Smooth muscle cell (in vitro differentiated cells): ENCODE results near the gene TM4SF18. TPM values are rescaled to one million over a fixed set of nuclear protein-coding genes. Genes with fewer than 3 reads are reported as not detected.

Source experiments
- DNase-seq: peaks from one replicate; lab custom pipeline; 2025; ENCODE audit not compliant: unreplicated experiment; lab: John Stamatoyannopoulos, UW
- H2AFZ ChIP-seq: fragments of 200-600 bp; sonication (generic); 2 replicates; pipeline ENCODE4 v1.6.0; 2016; ENCODE audit warnings: antibody characterized with exemption, low read depth, mild to moderate bottlenecking
- H3F3A ChIP-seq: fragments of 200-600 bp; sonication (generic); 2 replicates; pipeline ENCODE4 v1.6.0; 2017; ENCODE audit warnings: antibody characterized with exemption, low read depth
- H3K27ac ChIP-seq: fragments of 200-600 bp; sonication (generic); 2 replicates; pipeline ENCODE4 v1.5.1; 2016; ENCODE audit warnings: low read depth, mild to moderate bottlenecking
- H3K27me3 ChIP-seq: fragments of 200-600 bp; sonication (generic); 2 replicates; pipeline ENCODE4 v1.6.1; 2016; ENCODE audit warnings: low read depth, mild to moderate bottlenecking
- H3K36me3 ChIP-seq: fragments of 200-600 bp; sonication (generic); 2 replicates; pipeline ENCODE4 v1.5.1; 2016; ENCODE audit warnings: low read depth
- H3K4me1 ChIP-seq: fragments of 200-600 bp; sonication (generic); 2 replicates; pipeline ENCODE4 v1.5.1; 2016; ENCODE audit warnings: low read depth
- H3K4me2 ChIP-seq: fragments of 200-600 bp; sonication (generic); 2 replicates; pipeline ENCODE4 v1.6.0; 2016; ENCODE audit warnings: mild to moderate bottlenecking
- H3K4me3 ChIP-seq: fragments of 200-600 bp; sonication (generic); 2 replicates; pipeline ENCODE4 v1.5.1; 2016; ENCODE audit warnings: mild to moderate bottlenecking
- H3K79me2 ChIP-seq: fragments of 200-600 bp; sonication (generic); 2 replicates; pipeline ENCODE4 v1.6.0; 2016; ENCODE audit warnings: low read depth, mild to moderate bottlenecking
- H3K9ac ChIP-seq: fragments of 200-600 bp; sonication (generic); 2 replicates; pipeline ENCODE4 v1.6.0; 2016; ENCODE audit warnings: low read depth
- H3K9me3 ChIP-seq: fragments of 200-600 bp; sonication (generic); replicated peaks from 2 replicates; pipeline ENCODE4 v1.5.1; 2016; ENCODE audit warnings: low read depth
- H4K20me1 ChIP-seq: fragments of 200-600 bp; sonication (generic); 2 replicates; pipeline ENCODE4 v1.6.0; 2016; ENCODE audit warnings: low read depth
- CTCF ChIP-seq: fragments of 200-600 bp; sonication (generic); IDR thresholded peaks from 2 replicates; pipeline ENCODE4 v1.5.1; 2017; ENCODE audit warnings: borderline replicate concordance, mild to moderate bottlenecking, antibody characterized with exemption; ENCODE audit not compliant: insufficient read depth, poor library complexity, severe bottlenecking
- WGBS: methylation state at CpG from one replicate; pipeline ENCODE4 v1.1.7; 2016; ENCODE audit warnings: low lambda C conversion rate; 5-methylcytosine and 5-hydroxymethylcytosine counted together
- polyA plus RNA-seq: library from polyadenylated mRNA; unstranded; fragments of >200 nt; fragmentation: Nextera tagmentation; extraction: Ambion mirVana; gene quantifications from 2 replicates; pipeline ENCODE4 v1.2.1, GENCODE V29; 2016
- total RNA-seq: library from RNA; depleted of rRNA; stranded (reverse); fragments of >200 nt; gene quantifications from 2 replicates; pipeline ENCODE4 v1.2.3, GENCODE V29; 2014

The TM4SF18 gene
- total and polyA plus RNA-seq, 2 experiments from 2014 or later: 0.37 to 0.40 TPM

- TF ChIP-seq CTCF: no peak
- no peaks in the 10 kb centered on the region for H3K79me2 ChIP-seq
- H4K20me1 ChIP-seq: no peaks in the 10 kb centered on the region
- no peaks in the 10 kb centered on the region for H3F3A ChIP-seq
- no peak overlapping the region for H3K4me3 ChIP-seq
- H3K36me3 ChIP-seq: no peaks in the 10 kb centered on the region
- H3K27me3 ChIP-seq: no peaks in the 10 kb centered on the region
- H3K9ac ChIP-seq: no peak overlapping the region
- no peaks in the 10 kb centered on the region for H3K9me3 ChIP-seq
- no peak overlapping the region for H2AFZ ChIP-seq
- no peak overlapping the region for H3K4me2 ChIP-seq
- no peak for DNase-seq
- H3K4me1 ChIP-seq: peaks cover 2% of the 10 kb centered on the region
- no peak overlapping the region for H3K27ac ChIP-seq
- WGBS: 96% methylated on average over 1 of the region's 1 CpG
Measured at GRCh38 chr3:149282322-149282721, 51.1 kb downstream of the TM4SF18 start.

GRCh38 chr3:149280671-149281349, 52.6 kb downstream of the TM4SF18 start:
- 82% methylated on average over 2 of the region's 2 CpGs for WGBS
- no peaks in the 10 kb centered on the region for H4K20me1 ChIP-seq
- no peak overlapping the region for H3K4me3 ChIP-seq
- peaks cover 7% of the 10 kb centered on the region for H3K4me1 ChIP-seq
- H3K79me2 ChIP-seq: no peaks in the 10 kb centered on the region
- no peaks in the 10 kb centered on the region for H3F3A ChIP-seq
- no peak overlapping the region for H2AFZ ChIP-seq
- no peak for TF ChIP-seq CTCF
- no peak overlapping the region for H3K4me2 ChIP-seq
- no peak overlapping the region for H3K27ac ChIP-seq
- H3K36me3 ChIP-seq: no peaks in the 10 kb centered on the region
- no peak overlapping the region for H3K9ac ChIP-seq
- H3K9me3 ChIP-seq: no peaks in the 10 kb centered on the region
- DNase-seq: no peak
- no peaks in the 10 kb centered on the region for H3K27me3 ChIP-seq

GRCh38 chr3:149278911-149279310, 54.5 kb downstream of the TM4SF18 start:
- DNase-seq: no peak
- Histone ChIP-seq H3K4me2 (no peak overlapping the region), H2AFZ (peak overlapping the region; percentile 37), H3K27me3 (no peaks in the 10 kb centered on the region), H3K27ac (no peak overlapping the region), H3K9me3 (no peaks in the 10 kb centered on the region), H3K36me3 (no peaks in the 10 kb centered on the region), H3K79me2 (no peaks in the 10 kb centered on the region), H3F3A (no peaks in the 10 kb centered on the region), H3K9ac (no peak overlapping the region), H4K20me1 (no peaks in the 10 kb centered on the region), H3K4me3 (no peak overlapping the region), H3K4me1 (peaks cover 7% of the 10 kb centered on the region)
- no peak for TF ChIP-seq CTCF
- 27% methylated on average over 2 of the region's 2 CpGs for WGBS

- peak overlapping the region; percentile 70 for H3K27ac ChIP-seq
- no peak overlapping the region for H3K9ac ChIP-seq
- no peaks in the 10 kb centered on the region for H3K27me3 ChIP-seq
- no peak overlapping the region for H3K4me3 ChIP-seq
- no peak for TF ChIP-seq CTCF
- H3F3A ChIP-seq: no peaks in the 10 kb centered on the region
- H2AFZ ChIP-seq: peak overlapping the region; percentile 48
- H3K4me1 ChIP-seq: peaks cover 7% of the 10 kb centered on the region
- no peak for DNase-seq
- WGBS: 45% methylated on average over 3 of the region's 3 CpGs
- no peaks in the 10 kb centered on the region for H3K36me3 ChIP-seq
- H3K4me2 ChIP-seq: peak overlapping the region; percentile 72
- no peaks in the 10 kb centered on the region for H4K20me1 ChIP-seq
- H3K79me2 ChIP-seq: no peaks in the 10 kb centered on the region
- H3K9me3 ChIP-seq: no peaks in the 10 kb centered on the region
Measured at GRCh38 chr3:149277331-149277813, 56.1 kb downstream of the TM4SF18 start.
